DMS53 (cell line): ENCODE measurements around the gene EXOSC2.
"Not testable (repeated sequence)": the region's sequence is repeated elsewhere in the genome, so short reads cannot be mapped to it uniquely, and the experiment has no call there.

ENCODE experiments used
- DNase-seq: peaks from one replicate; lab custom pipeline; 2025; lab: John Stamatoyannopoulos, UW

Gene EXOSC2

GRCh38 chr9:130668196-130668595 is 25.4 kb upstream of the EXOSC2 start:
- DNase-seq, result no peak

- no peak for DNase-seq
Observed at GRCh38 chr9:130668659-130669058, 24.9 kb upstream of the EXOSC2 start.

GRCh38 chr9:130669965-130670364 is 23.6 kb upstream of the EXOSC2 start:
- DNase-seq, result no peak

- no peak for DNase-seq
Observed at GRCh38 chr9:130670644-130671043, 22.9 kb upstream of the EXOSC2 start.

GRCh38 chr9:130672466-130672865 is 21.1 kb upstream of the EXOSC2 start:
- DNase-seq, result peak; percentile 20

- DNase-seq, result no peak
Observed at GRCh38 chr9:130672933-130673615, 20.5 kb upstream of the EXOSC2 start.

- no peak for DNase-seq
Observed at GRCh38 chr9:130675396-130675795, 18.2 kb upstream of the EXOSC2 start.

GRCh38 chr9:130677252-130677651 is 16.3 kb upstream of the EXOSC2 start:
- DNase-seq, result no peak

- DNase-seq, result peak; percentile 98
Observed at GRCh38 chr9:130680836-130681768, 12.5 kb upstream of the EXOSC2 start.

- peak; percentile 86 for DNase-seq
Observed at GRCh38 chr9:130681769-130682420, 11.7 kb upstream of the EXOSC2 start.

GRCh38 chr9:130682421-130683121 is 11.0 kb upstream of the EXOSC2 start:
- peak; percentile 95 for DNase-seq

GRCh38 chr9:130685104-130685503 is 8.5 kb upstream of the EXOSC2 start:
- DNase-seq, result no peak

- DNase-seq, result not testable (repeated sequence)
Observed at GRCh38 chr9:130685945-130686344, 7.6 kb upstream of the EXOSC2 start.

GRCh38 chr9:130687615-130688014 is 6.0 kb upstream of the EXOSC2 start:
- no peak for DNase-seq

- no peak for DNase-seq
Observed at GRCh38 chr9:130688072-130688471, 5.5 kb upstream of the EXOSC2 start.

GRCh38 chr9:130689572-130689936 is 4.0 kb upstream of the EXOSC2 start:
- no peak for DNase-seq

- peak; percentile 81 for DNase-seq
Observed at GRCh38 chr9:130689937-130690700, 3.5 kb upstream of the EXOSC2 start.

GRCh38 chr9:130692321-130692720 is 1.3 kb upstream of the EXOSC2 start:
- peak; percentile 27 for DNase-seq

- no peak for DNase-seq
Observed at GRCh38 chr9:130693101-130693425, 517 bp upstream of the EXOSC2 start.

GRCh38 chr9:130694205-130694604 is 625 bp downstream of the EXOSC2 start:
- no peak for DNase-seq

- no peak for DNase-seq
Observed at GRCh38 chr9:130696139-130696650, 2.6 kb downstream of the EXOSC2 start.
